HCT116 (cell line): ENCODE data around the gene WDR90. TPM values are rescaled to one million over a fixed set of nuclear protein-coding genes. Genes with fewer than 3 reads are reported as not detected.

ENCODE experiments used
- ATAC-seq: fragments of 200-7000 bp; cut with Tn5 transposase; 2 replicates; pipeline ENCODE4 v1.9.1; 2020; ENCODE audit warnings: mild to moderate bottlenecking, moderate library complexity
- BruUV-seq: library from RNA; stranded (reverse); fragments of 400-500 nt; replicated peaks from 2 replicates; lab custom pipeline; 2021; lab: Mats Ljungman, UMichigan
- CTCF ChIA-PET: fragments of 300-600 bp; sonication (Branson Sonifier 250); formaldehyde crosslinking; loops from one replicate; lab custom pipeline; 2021; ENCODE audit warnings: antibody characterized with exemption; lab: Charles Lee
- POLR2A ChIA-PET: fragments of 300-600, 350-600 bp; sonication (Branson Sonifier 250); formaldehyde crosslinking; loops from one replicate; lab custom pipeline; 2021; ENCODE audit warnings: antibody characterized with exemption; lab: Charles Lee
- RAD21 ChIA-PET, 2 experiments: fragments of 300-600 bp; sonication (Branson Sonifier 250); formaldehyde crosslinking; loops; one replicate each; lab custom pipeline; 2023; ENCODE audit warnings: low total read pairs in 2 of 2; ENCODE audit not compliant: uncharacterized antibody in 2 of 2, unreplicated experiment in 2 of 2, low non-redundant PET in 1 of 2; lab: Charles Lee
- DNase-seq: peaks from one replicate; pipeline ENCODE4 v3.0.0-alpha.2; 2010; ENCODE audit warnings: low read depth, low spot score
- H2AFZ ChIP-seq: fragments of 200-600 bp; shearing (Covaris generic), sonication (generic); 2 replicates; pipeline ENCODE4 v1.6.1; 2017; ENCODE audit warnings: low read depth, mixed run types, mixed read lengths, antibody characterized with exemption, low read length; ENCODE audit not compliant: poor library complexity, severe bottlenecking
- H3K27ac ChIP-seq: 2 replicates; pipeline ENCODE4 v1.5.1; 2012; ENCODE audit warnings: low read depth, low read length
- H3K27me3 ChIP-seq: fragments of 200-600 bp; sonication (generic); 2 replicates; pipeline ENCODE4 v1.6.1; 2016; ENCODE audit warnings: mixed run types, low read length, mixed read lengths; ENCODE audit not compliant: insufficient read depth
- H3K36me3 ChIP-seq, 2 experiments: fragments of 200-500 bp in 1 of 2; fragments of 200-600 bp in 1 of 2; sonication (Bioruptor generic) in 1 of 2; sonication (generic) in 1 of 2; 2 replicates each; pipeline versions ENCODE4 v1.5.1 to v1.6.1; 2014 to 2016; ENCODE audit warnings: low read length in 2 of 2, inconsistent platforms in 1 of 2, mixed read lengths in 1 of 2, mixed run types in 1 of 2; ENCODE audit not compliant: insufficient read depth in 2 of 2, control insufficient read depth in 1 of 2
- H3K4me1 ChIP-seq, 2 experiments: fragments of 200-600 bp in 1 of 2; sonication (generic) in 1 of 2; 2 replicates each; pipeline versions ENCODE4 v1.5.1 to v1.6.1; 2012 to 2017; ENCODE audit warnings: low read length in 2 of 2, inconsistent platforms in 1 of 2, mild to moderate bottlenecking in 1 of 2, mixed read lengths in 1 of 2, mixed run types in 1 of 2, moderate library complexity in 1 of 2; ENCODE audit not compliant: insufficient read depth in 2 of 2, control insufficient read depth in 1 of 2
- H3K4me2 ChIP-seq: fragments of 200-600 bp; sonication (generic); 2 replicates; pipeline ENCODE4 v1.6.1; 2017; ENCODE audit warnings: mixed run types, low read length, mixed read lengths
- H3K4me3 ChIP-seq, 2 experiments: fragments of 200-600 bp in 1 of 2; sonication (generic) in 1 of 2; replicated peaks in 1 of 2; 2 replicates each; pipeline ENCODE4 v1.5.1; 2011 to 2016; ENCODE audit warnings: low read length in 2 of 2, control low read depth in 1 of 2, low read depth in 1 of 2, mild to moderate bottlenecking in 1 of 2, mixed read lengths in 1 of 2, mixed run types in 1 of 2
- H3K79me2 ChIP-seq: fragments of 200-600 bp; sonication (generic); 2 replicates; pipeline ENCODE4 v1.6.1; 2017; ENCODE audit warnings: mild to moderate bottlenecking, mixed run types, low read length, moderate library complexity, mixed read lengths; ENCODE audit not compliant: insufficient read depth
- H3K9ac ChIP-seq: fragments of 200-600 bp; sonication (generic); 2 replicates; pipeline ENCODE4 v1.6.1; 2016; ENCODE audit warnings: low read length, mixed read lengths
- H3K9me2 ChIP-seq: fragments of 200-600 bp; sonication (generic), shearing (Covaris generic); 2 replicates; pipeline ENCODE4 v1.6.1; 2017; ENCODE audit warnings: mixed run types, mild to moderate bottlenecking, moderate library complexity; ENCODE audit not compliant: insufficient read depth
- H3K9me3 ChIP-seq, 2 experiments: fragments of 200-500 bp in 1 of 2; fragments of 200-600 bp in 1 of 2; sonication (Bioruptor generic) in 1 of 2; sonication (generic) in 1 of 2; 2 replicates each; pipeline ENCODE4 v1.6.1; 2014 to 2017; ENCODE audit warnings: low read length in 2 of 2, mixed read lengths in 2 of 2, inconsistent platforms in 1 of 2, low read depth in 1 of 2, mild to moderate bottlenecking in 1 of 2, mixed run types in 1 of 2, moderate library complexity in 1 of 2; ENCODE audit not compliant: control insufficient read depth in 1 of 2, insufficient read depth in 1 of 2
- H4K20me1 ChIP-seq: fragments of 200-600 bp; sonication (generic), shearing (Covaris generic); 2 replicates; pipeline ENCODE4 v1.6.1; 2017; ENCODE audit warnings: mixed run types, mild to moderate bottlenecking, moderate library complexity; ENCODE audit not compliant: insufficient read depth
- ATF3 ChIP-seq: IDR thresholded peaks from 2 replicates; pipeline ENCODE4 v1.6.1; 2012
- CBX3 ChIP-seq: IDR thresholded peaks from 2 replicates; pipeline ENCODE4 v1.6.1; 2012; ENCODE audit warnings: low read depth
- CEBPB ChIP-seq: IDR thresholded peaks from 2 replicates; pipeline ENCODE4 v1.6.1; 2012; ENCODE audit warnings: low read depth
- EGR1 ChIP-seq: IDR thresholded peaks from 2 replicates; pipeline ENCODE4 v1.6.1; 2012; ENCODE audit warnings: low read depth
- ELF1 ChIP-seq: IDR thresholded peaks from 2 replicates; pipeline ENCODE4 v1.6.1; 2012; ENCODE audit warnings: low read depth, borderline replicate concordance
- EZH2phosphoT487 ChIP-seq: fragments of 200-600 bp; IDR thresholded peaks from 2 replicates; pipeline ENCODE4 v1.6.1; 2018; ENCODE audit warnings: antibody characterized with exemption, borderline replicate concordance
- FOSL1 ChIP-seq: IDR thresholded peaks from 2 replicates; pipeline ENCODE4 v1.6.1; 2012; ENCODE audit warnings: low read depth
- JUND ChIP-seq: IDR thresholded peaks from 2 replicates; pipeline ENCODE4 v1.6.1; 2012
- POLR2A ChIP-seq: IDR thresholded peaks from 2 replicates; pipeline ENCODE4 v1.7.0; 2011; ENCODE audit warnings: borderline replicate concordance; ENCODE audit not compliant: insufficient read depth, insufficient read length; ENCODE audit errors: extremely low read depth
- RAD21 ChIP-seq: IDR thresholded peaks from 2 replicates; pipeline ENCODE4 v1.6.1; 2012; ENCODE audit warnings: low read depth, mild to moderate bottlenecking
- SP1 ChIP-seq: IDR thresholded peaks from 2 replicates; pipeline ENCODE4 v1.6.1; 2012; ENCODE audit warnings: low read depth
- TCF7L2 ChIP-seq: IDR thresholded peaks from 2 replicates; pipeline ENCODE4 v1.7.0; 2011; ENCODE audit warnings: borderline replicate concordance, inconsistent platforms; ENCODE audit not compliant: insufficient read depth, insufficient read length; ENCODE audit errors: extremely low read depth
- ZBTB33 ChIP-seq: IDR thresholded peaks from 2 replicates; pipeline ENCODE4 v1.6.1; 2011; ENCODE audit warnings: mild to moderate bottlenecking, low read length, moderate library complexity; ENCODE audit not compliant: insufficient replicate concordance; ENCODE audit errors: extremely low read depth
- ZFX ChIP-seq: fragments of 450-650 bp; IDR thresholded peaks from 2 replicates; pipeline ENCODE4 v1.6.1; 2017
- intact Hi-C: fragments of 100-400 bp; cut with micrococcal nuclease; formaldehyde crosslinking; loops from 2 replicates; pipeline ENCODE4 v1.10.0; 2022
- total RNA-seq: library from RNA; stranded (reverse); gene quantifications from one replicate; pipeline ENCODE4 v1.2.1, GENCODE V29; 2021; ENCODE audit not compliant: unreplicated experiment

The WDR90 gene
- total RNA-seq, 1 experiment from 2014 or later: 73.7 TPM

GRCh38 chr16:609316-609715, 39.8 kb upstream of the WDR90 start:
- no peaks in the 10 kb centered on the region for H3K27me3 ChIP-seq
- H2AFZ ChIP-seq: no peak overlapping the region
- no peak overlapping the region for H3K9ac ChIP-seq
- ChIA-PET POLR2A (no interaction called here), RAD21 (no interaction called here), CTCF (no interaction called here)
- no TSS peak for BruUV-seq
- H3K79me2 ChIP-seq: no peaks in the 10 kb centered on the region
- H3K36me3 ChIP-seq: no peaks in the 10 kb centered on the region
- no peaks in the 10 kb centered on the region for H3K4me1 ChIP-seq
- no peak for ATAC-seq
- no peak overlapping the region for H3K4me3 ChIP-seq
- H3K9me3 ChIP-seq: no peaks in the 10 kb centered on the region
- H3K9me2 ChIP-seq: no peaks in the 10 kb centered on the region
- TF ChIP-seq SP1 (no peak), ELF1 (no peak), CEBPB (no peak), FOSL1 (no peak), JUND (no peak), ATF3 (no peak), ZBTB33 (no peak), EGR1 (no peak), CBX3 (no peak), POLR2A (no peak)
- intact Hi-C loops: no loop called here
- no peaks in the 10 kb centered on the region for H4K20me1 ChIP-seq
- no peak for DNase-seq
- H3K4me2 ChIP-seq: no peak overlapping the region
- no peak overlapping the region for H3K27ac ChIP-seq

- ChIA-PET RAD21 (no interaction called here), CTCF (no interaction called here), POLR2A (no interaction called here)
- no peak for DNase-seq
- no peak overlapping the region for H3K4me3 ChIP-seq
- no peak overlapping the region for H2AFZ ChIP-seq
- no peaks in the 10 kb centered on the region for H3K36me3 ChIP-seq
- no peak for ATAC-seq
- H3K79me2 ChIP-seq: peaks cover 4% of the 10 kb centered on the region; the same call in 1 of the 2 replicates
- no peaks in the 10 kb centered on the region for H3K9me3 ChIP-seq
- no peaks in the 10 kb centered on the region for H3K4me1 ChIP-seq
- H3K4me2 ChIP-seq: no peak overlapping the region
- H3K27me3 ChIP-seq: no peaks in the 10 kb centered on the region
- intact Hi-C loops: no loop called here
- H3K9ac ChIP-seq: no peak overlapping the region
- TF ChIP-seq ZFX (no peak), TCF7L2 (no peak), RAD21 (no peak), POLR2A (no peak), ELF1 (no peak), EZH2phosphoT487 (no peak)
- BruUV-seq: no TSS peak
- no peaks in the 10 kb centered on the region for H3K9me2 ChIP-seq
- H3K27ac ChIP-seq: no peak overlapping the region
- no peaks in the 10 kb centered on the region for H4K20me1 ChIP-seq
Measured at GRCh38 chr16:609984-610383, 39.2 kb upstream of the WDR90 start.
